Esophagus mucosa (tissue), 1 donor: ENCODE data around the gene TCHP. TPM values are rescaled to one million over a fixed set of nuclear protein-coding genes. Genes with fewer than 3 reads are reported as not detected.
"Not testable (repeated sequence)": the region's sequence is repeated elsewhere in the genome, so short reads cannot be mapped to it uniquely, and the experiment has no call there.

Experiments used
- ATAC-seq: fragments of 200-7000 bp; cut with Tn5 transposase; one replicate; pipeline ENCODE4 v1.9.1; 2020
- total RNA-seq: library from RNA; stranded (reverse); gene quantifications from one replicate; pipeline ENCODE4 v1.2.4, GENCODE V29; 2023
- donor health status: DM: yes; HTN: yes; CAD: no.

TCHP gene
- total RNA-seq, 1 donor from 2014 or later, result 13.1 TPM

- ATAC-seq, result no peak
Observed at GRCh38 chr12:109910969-109911348, 10.9 kb downstream of the TCHP start.

- ATAC-seq, result no peak
Observed at GRCh38 chr12:109912855-109913321, 12.8 kb downstream of the TCHP start.

GRCh38 chr12:109914461-109914860 is 14.4 kb downstream of the TCHP start:
- ATAC-seq, result no peak

- peak; percentile 96 for ATAC-seq
Observed at GRCh38 chr12:109915171-109916040, 15.3 kb downstream of the TCHP start.

DNA sequence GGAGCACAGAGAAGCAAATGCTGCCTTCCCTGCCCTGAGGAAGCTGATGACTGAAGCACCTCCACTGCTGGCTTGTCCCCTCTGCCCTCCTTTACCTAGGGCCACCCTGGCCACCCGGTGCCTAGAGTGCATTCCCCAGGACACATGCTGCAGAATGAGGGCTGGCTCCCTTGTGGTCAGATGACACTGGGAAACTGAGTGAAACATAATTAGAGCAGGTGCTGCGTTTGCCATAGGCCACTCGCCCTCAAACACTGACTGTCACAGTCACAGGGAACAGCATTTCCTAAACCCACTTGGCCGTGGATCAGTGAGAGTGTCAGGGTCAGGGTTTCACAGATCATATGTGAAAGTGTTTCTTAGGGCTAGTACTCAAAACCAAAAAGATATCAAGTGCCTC is 16.0 kb downstream of the TCHP start:
- ATAC-seq, result no peak

DNA sequence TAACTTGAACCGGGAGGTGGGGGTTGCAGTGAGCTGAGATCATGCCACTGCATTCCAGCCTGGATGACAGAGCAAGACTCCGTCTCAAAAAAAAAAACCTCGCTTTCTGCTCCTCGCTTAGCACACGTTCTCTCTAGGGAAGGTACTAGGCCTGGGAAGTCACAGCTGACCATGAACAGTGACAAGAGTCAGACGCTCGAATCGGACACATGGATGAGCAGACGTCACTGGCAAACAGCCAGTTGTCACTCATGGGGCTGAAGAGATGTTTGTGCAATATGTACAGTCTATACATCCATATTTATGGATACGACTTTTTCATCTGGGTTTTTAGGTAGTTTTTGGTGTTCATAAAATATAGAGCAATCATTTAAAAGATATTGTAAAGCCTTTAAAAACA is 19.4 kb downstream of the TCHP start:
- ATAC-seq, result no peak

- ATAC-seq, result no peak
Observed at GRCh38 chr12:109920261-109920780, 20.2 kb downstream of the TCHP start.

- ATAC-seq, result no peak
Observed at GRCh38 chr12:109921982-109922381, 21.9 kb downstream of the TCHP start.

GRCh38 chr12:109923038-109923437 is 23.0 kb downstream of the TCHP start:
- no peak for ATAC-seq

DNA sequence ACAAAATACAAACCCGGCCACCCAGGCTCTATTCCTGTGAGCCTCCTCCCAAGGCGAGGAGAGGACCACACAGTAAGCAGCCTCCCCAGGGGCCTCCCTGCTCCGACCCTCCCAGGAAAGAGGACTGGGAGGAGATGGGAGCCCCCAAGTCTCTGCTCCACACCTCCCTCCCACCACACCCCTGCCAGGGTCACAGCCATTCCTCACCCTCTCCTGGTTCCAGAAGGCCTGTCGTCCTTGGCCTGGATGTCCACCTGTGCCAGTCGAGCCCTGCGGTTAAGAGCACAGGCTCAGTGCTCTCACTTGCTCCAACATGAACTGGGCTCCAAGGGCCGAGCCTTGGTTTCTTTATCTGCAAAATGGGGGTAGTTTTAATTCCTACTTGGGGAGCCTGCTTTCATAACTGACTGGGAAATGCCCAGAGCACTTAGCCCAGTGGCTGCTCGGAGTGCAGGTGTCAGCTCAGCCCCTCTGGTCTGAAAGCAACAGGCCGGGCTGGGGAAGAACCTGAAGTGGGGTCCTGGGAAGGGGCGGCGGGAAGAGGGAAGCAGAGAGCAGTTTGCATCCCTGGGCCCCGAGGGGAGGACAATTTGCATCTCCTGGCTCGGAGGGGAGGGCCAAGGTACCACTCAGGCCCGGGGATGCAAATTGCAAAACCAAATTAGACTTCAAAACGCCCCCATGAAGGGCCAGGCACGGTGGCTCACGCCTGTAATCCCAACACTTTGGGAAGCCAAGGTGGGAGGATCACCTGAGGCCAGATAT is 23.6 kb downstream of the TCHP start:
- no peak for ATAC-seq

DNA sequence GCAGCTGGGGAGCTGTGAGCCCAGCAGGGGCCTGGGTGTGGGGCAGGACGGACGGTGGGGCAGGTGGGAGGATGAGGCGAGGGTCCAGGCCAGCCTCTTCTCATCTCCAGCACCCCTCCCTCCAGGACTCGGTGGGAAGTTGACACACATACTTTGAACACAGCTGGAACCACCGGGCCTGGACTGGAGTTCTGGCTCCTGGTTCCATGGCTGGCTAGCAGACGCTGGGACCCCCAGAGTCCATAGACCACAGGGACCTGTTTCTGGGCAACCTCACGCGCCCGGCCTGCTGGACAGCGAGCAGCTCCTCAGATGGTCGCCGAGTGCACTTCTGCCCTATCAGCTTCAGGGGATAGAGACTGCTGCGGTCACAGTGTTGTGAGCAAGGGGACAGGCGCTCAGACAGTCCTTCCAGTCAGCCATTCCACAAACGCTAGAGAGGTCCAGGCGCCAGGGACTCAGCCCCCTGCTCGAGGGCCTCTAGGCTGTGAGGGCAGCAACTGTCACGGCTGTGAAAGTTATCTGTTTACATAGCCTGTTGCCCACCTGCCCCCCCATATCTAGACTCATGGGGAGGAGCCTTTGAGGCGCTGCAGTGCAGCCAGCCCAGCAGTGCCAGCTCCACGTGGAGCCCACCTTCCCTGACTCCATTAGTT is 25.2 kb downstream of the TCHP start:
- no peak for ATAC-seq

- ATAC-seq, result no peak
Observed at GRCh38 chr12:109926016-109926415, 25.9 kb downstream of the TCHP start.

- no peak for ATAC-seq
Observed at GRCh38 chr12:109926488-109927210, 26.6 kb downstream of the TCHP start.

DNA sequence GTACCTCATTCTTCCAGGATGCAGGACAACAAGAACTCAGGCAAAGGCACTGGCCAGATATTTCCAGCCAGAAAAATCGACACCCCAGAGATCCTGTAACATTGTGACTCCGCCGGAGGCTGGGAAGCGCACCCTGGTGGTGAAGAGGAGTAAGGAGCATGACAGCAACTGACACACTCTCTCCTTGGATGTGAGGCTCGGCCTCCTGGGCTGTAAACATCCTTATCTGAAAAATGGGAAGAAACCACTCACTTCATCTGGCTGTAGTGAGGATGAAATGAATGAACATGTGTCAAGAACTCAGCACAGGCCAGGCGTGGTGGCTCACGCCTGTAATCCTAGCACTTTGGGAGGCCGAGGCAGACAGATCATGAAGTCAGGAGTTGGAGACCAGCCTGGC is 27.5 kb downstream of the TCHP start:
- ATAC-seq, result peak; percentile 71

GRCh38 chr12:109928058-109928656 is 28.1 kb downstream of the TCHP start:
- ATAC-seq, result peak; percentile 6

- ATAC-seq, result not testable (repeated sequence)
Observed at GRCh38 chr12:109929326-109929725, 29.3 kb downstream of the TCHP start.

- no peak for ATAC-seq
Observed at GRCh38 chr12:109930028-109930800, 30.1 kb downstream of the TCHP start.

- ATAC-seq, result peak; percentile 30
Observed at GRCh38 chr12:109931143-109931542, 31.1 kb downstream of the TCHP start.

DNA sequence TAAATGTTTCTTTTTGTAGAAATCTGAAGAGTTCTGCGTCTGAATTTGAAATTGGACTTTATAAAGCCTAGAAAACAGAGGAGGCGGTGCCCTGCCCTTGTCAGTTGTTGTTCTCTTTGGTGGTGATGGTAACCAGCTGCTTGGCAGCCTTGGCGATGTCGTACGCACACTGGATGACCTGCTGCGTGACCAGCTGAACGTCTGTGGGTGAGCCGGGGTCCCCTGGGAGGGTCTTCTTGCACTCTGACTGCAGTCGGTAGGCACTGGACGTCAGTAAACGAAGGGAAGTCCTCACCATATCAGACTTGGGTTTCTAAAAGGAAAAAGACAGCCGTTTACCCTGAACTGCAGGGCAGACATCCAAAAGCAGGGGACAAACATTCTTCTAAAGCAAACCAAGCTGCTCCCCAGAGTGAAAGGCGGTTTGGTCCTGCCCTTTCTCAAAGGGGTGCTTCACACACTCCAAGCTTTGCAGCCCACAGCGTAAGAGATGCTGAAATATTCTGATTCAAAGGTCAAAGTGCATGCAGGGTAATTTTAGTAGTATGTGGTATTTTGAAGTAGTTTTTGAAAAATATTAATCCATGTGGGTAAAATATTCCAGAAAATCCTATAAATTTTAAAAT is 32.9 kb downstream of the TCHP start:
- ATAC-seq, result no peak

DNA sequence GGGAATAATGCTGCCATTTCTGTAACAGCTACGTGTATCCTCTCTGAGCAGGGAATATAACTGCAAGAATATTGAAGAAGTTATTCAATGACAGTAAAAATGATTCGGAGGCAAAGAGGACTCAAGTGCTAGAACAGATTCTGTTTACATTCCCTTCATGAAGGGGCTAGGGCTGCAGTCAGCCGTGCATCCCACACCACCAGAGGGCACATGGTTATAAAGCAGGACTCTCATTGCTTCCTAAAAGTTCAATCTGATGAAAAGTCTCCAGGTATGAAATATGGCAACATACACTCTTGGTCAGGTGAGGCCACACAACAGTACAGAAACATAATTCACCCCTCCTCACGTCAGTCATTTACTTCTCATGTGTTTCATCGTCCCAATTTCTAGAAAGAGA is 34.0 kb downstream of the TCHP start:
- ATAC-seq, result no peak

DNA sequence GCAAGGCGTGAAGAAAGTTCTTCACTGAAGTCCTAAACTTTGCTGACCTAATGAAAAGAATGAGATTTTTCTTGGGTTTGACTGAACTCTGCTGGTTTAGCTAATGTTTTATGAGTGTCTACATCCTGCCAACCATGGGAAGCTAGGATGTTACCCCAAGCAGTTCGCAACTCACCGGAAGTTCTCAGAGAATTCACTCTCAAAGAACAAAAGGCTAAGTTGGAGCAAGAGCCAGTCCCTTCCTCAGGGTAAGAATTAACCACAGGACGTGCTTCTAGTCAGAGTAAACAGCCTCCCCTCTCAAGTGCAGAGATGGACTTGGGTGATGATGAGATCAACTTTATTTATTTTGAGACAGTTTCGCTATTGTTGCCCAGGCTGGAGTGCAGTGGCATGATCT is 37.3 kb downstream of the TCHP start:
- peak; percentile 18 for ATAC-seq
